ENCODE results near the gene OSBPL2.

GRCh38 chr20:62198931-62199330 is 39.4 kb upstream of the OSBPL2 start:
- TF ChIP-seq, protein P1, sequence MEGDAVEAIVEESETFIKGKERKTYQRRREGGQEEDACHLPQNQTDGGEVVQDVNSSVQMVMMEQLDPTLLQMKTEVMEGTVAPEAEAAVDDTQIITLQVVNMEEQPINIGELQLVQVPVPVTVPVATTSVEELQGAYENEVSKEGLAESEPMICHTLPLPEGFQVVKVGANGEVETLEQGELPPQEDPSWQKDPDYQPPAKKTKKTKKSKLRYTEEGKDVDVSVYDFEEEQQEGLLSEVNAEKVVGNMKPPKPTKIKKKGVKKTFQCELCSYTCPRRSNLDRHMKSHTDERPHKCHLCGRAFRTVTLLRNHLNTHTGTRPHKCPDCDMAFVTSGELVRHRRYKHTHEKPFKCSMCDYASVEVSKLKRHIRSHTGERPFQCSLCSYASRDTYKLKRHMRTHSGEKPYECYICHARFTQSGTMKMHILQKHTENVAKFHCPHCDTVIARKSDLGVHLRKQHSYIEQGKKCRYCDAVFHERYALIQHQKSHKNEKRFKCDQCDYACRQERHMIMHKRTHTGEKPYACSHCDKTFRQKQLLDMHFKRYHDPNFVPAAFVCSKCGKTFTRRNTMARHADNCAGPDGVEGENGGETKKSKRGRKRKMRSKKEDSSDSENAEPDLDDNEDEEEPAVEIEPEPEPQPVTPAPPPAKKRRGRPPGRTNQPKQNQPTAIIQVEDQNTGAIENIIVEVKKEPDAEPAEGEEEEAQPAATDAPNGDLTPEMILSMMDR (IDR thresholded peaks at IDR 0.05; ENCODE audit: extremely low read depth in 1 of 2, insufficient read depth in 1 of 2, low read depth in 1 of 2, low read length in 2 of 2) = no peak
- no peak for TF ChIP-seq EZH2 (IDR thresholded peaks at IDR 0.05; ENCODE audit: borderline replicate concordance, low read depth, low read length, severe bottlenecking)
- no peak for TF ChIP-seq POLR2A (IDR thresholded peaks at IDR 0.05; ENCODE audit: low read depth, low read length)
- no peak for TF ChIP-seq FOS (IDR thresholded peaks at IDR 0.05; ENCODE audit: borderline replicate concordance, insufficient read depth, low read length)
- TF ChIP-seq MAX (IDR thresholded peaks at IDR 0.05; ENCODE audit: insufficient read depth, insufficient read length) = no peak

Measured in endothelial cell of umbilical vein (primary cell).